GM18502 (cell line): ENCODE results near the gene GATA2.

Source experiments
- ATAC-seq: cut with Tn5 transposase; IDR thresholded peaks from one replicate; pipeline ENCODE4 v1.9.1; 2021; ENCODE audit warnings: mild to moderate bottlenecking; ENCODE audit not compliant: unreplicated experiment, poor library complexity

GATA2 gene

GRCh38 chr3:128503164-128503651 is 10.2 kb upstream of the GATA2 start:
- ATAC-seq: no peak

GRCh38 chr3:128502712-128503111 is 9.7 kb upstream of the GATA2 start:
- ATAC-seq: no peak

GRCh38 chr3:128501431-128501830 is 8.4 kb upstream of the GATA2 start:
- ATAC-seq: no peak

DNA sequence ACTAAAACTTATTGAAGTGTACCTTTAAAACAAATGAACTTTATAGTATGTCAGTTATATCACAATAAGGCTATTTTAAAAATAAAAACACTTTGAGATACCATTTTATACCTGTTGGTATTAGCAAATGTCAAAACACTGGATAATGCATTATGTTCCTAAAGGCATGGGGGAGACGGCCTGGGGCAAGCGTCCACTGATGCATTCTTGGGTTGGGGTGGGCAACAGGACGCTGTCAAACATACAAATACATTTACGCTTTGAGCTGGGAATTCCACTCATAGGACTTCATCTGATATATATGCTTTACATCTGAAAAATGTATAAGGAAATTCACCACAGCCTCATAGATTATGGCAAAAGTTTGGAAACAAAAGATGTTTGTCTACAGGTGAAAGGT is 7.6 kb upstream of the GATA2 start:
- ATAC-seq: no peak

- ATAC-seq: no peak
Measured at GRCh38 chr3:128499724-128500275, 6.8 kb upstream of the GATA2 start.

DNA sequence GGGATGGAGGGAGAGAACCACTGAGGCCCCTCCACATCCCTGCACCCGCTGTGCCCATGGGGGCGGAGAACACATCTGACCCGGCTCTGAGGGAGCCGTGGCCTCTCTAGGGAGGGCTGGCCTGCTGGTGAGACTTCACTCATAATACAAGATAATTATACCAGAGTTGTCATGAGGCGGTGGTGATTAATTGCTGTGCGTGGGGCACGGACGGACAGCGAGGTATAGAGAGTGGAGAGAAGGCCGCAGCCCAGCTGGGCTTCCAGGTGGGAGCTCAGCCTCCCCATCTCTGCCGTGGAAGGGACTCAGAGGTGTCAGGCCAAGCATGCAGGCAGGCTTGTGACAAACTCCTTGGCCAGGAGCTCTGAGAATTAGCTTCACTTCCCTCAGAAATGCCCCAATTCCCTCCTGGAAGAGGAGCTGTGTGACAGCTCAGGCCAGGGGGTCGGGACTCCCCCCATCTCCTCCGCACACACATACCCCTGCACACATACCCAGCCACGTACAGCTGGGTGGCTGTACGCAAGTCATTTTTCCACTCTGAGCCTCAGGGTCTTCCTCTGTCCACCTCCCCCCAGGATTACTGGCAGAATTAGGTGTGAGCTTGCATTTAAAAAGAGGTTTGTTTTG is 6.0 kb upstream of the GATA2 start:
- no peak for ATAC-seq

- no peak for ATAC-seq
Measured at GRCh38 chr3:128498127-128498626, 5.2 kb upstream of the GATA2 start.

DNA sequence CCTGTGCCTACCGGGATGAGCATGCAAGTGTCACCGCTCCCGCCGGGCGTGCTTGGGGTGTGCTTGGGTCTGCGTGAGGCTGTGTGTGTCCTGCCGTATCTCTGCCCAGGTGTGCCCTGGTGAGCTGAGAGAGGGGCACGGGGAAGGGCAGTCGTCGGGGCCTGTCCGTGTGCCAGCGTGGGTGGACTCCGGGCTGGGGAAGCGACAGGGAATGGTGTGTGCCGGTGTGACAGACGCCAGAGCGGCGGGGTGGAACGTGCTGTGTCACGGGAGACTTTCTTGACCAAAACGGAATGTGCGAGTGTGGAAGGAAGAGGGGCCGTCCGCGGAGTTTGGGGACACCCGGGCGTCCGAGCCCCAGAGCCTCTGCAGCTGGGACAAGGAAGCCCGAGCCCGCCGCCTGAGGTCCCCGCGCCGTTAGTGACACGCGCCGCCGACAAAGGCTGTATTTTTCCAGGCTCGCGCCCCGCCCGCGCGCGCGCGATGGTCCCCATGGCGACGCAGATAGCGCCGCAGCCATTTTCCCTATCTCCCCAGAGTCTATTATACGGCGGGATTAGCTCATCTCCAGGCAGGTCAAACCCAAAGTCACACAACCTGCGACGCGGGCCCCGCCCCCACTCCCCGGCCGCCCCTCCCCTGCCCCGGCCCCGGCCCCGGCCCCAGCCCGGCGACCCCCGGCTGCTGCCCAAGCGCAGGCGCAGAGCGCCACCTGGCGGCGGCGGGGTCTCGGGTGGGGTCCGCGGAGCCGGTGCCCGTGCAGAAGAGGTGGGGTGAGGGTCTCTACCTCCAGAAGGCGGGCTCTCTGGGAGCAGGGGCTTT is 4.5 kb upstream of the GATA2 start:
- no peak for ATAC-seq

DNA sequence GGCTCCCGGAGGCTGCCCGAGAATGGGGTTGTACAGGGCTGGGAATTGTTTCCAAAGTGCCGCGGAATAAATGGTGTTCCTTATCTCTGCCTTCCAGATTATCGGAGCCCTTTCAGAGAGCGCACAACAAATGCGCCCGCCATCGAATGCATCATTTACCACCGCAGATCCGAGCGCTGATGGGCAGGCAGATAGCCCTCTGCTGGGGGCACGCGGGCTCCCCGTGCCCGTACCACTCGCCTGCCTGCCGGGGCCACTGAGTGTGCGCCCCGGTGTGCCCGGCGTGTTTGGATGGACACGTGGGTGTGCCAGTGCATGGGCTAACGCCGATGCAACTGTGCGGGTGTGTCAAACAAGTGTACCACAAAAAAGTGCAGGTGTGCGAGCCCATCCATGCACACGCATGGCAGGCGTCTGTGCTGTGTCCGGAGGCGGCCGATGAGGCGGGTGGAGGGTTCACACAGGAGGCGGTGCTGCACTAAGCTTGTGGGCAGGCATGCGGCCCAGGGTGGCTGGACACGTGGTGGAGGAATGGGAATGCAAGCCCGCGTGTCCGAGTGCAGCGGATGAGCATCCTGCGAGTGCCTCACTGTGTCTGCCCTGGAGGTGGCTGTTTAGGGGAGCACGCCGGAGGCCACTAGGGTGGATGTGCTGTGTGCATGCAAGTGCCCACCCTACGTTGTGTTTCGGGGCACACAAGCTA is 3.8 kb upstream of the GATA2 start:
- no peak for ATAC-seq

DNA sequence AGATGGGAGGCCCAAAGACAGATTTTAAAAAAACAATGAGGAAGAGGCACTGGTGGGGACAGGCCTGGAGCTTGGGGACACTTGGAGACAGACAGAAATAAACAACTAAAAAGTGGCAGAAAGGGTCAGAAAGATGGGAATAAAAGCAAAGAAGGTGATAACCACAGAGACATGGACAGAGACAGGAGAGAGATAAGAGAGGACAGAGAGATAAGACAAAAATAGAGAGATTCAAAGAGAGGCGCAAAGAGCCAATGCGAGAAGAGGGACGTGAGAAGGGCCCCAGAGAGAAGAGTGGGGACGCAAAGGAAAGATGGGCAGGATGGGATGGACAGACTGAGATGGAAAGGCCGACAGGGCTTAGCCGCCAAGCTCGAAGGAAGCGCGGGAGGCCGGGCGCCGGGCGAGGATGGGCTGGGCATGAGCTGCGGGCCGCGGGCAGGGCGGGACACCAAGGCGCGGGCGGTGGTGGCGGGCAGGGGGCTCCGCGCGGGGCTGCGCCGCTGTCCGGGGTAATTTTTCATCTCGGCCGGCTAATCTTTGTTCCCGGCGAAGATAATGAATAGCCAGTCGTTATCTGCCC is 3.1 kb upstream of the GATA2 start:
- no peak for ATAC-seq

DNA sequence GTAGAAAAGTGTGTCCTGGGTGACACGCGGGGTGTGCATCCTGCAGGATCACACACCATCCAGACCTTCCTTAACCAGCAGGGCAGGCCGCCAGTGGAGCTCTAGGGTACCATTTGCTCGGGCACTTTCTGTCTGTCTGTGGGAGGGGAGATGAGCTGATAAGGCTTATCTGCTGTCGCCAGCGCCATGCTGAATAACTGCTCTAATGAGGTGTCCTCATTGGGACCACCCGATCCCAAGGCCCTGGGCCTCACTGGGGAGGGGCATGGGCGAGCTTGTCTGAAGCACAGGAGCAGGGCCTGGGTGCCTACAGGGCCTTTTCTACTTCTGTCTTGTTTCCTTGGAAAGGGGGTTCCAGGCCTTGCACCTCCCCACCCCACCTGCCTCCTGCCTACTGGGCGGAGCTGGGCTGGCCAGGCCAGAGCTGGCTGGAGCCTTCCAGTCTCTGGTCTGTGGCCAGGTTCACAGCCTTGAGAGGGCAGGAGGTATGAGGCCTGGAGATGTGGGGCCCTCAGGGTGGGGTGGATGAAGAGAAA is 2.5 kb upstream of the GATA2 start:
- ATAC-seq: no peak

GRCh38 chr3:128494367-128494650 is 1.3 kb upstream of the GATA2 start:
- ATAC-seq: no peak

DNA sequence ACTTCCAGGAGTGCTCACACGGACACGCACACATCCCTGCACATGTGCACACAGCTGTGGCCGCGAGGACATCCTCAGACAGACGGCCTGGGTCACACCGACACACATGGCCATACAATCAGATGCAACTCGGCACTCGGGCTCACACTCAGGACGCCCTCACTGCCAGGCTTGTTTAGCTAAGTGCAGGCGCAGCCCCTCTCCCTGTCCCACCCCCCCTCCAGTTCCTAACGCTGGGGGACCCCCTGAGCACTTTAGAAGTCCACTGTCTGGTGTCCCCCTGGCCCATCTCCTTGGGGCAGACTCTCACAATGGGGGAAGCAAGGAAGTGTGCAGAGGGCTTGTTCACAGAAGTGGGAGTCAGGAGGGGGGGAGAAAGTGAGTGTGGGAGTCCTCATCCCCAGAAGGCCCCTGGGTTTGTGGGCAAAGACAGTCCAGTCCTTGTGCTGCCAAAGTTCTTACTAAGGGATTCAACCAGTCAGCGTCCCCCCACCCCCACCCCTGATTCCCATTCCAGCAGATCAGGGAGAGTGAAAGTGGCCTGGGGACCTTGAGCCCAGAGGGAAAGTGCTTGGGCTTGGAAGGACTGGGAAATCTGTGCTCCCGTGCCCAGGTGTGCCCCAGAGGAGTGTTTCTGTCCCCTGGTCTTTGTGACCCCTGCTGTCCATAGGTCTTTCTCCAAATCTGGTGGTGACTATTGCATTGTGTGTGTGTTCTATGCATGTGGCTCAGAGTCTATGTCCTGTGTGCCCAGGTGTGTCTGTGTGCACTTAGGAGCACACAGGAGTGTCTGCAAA is 767 bp upstream of the GATA2 start:
- no peak for ATAC-seq

- ATAC-seq: no peak
Measured at GRCh38 chr3:128491941-128492670, 895 bp downstream of the GATA2 start.

DNA sequence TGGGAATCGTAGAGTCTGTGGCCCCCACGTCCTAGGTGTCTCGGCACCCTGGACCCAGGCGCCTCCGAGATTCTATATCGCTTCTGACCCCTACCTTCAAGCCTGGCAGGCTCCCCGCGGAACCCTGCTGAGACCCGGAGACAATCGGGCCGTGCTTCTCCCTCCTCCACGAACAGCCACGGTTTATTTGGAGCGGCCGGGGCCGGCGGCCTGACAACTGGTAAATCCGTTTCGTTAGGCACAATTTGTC is 1.4 kb downstream of the GATA2 start:
- ATAC-seq: no peak

- ATAC-seq: no peak
Measured at GRCh38 chr3:128490915-128491690, 1.9 kb downstream of the GATA2 start.

DNA sequence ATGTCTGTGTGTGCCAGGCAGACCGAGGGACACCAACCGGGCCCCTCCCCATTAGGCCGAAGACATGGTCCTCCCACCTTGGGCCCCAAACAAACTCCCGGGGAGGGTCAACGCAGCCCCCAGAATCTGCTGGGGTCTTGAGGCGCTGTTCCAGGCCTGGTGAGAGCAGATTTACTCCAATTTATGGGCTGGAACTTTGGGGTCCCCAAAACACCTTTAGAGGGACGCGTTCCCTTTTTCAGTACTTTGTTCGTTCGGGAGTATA is 2.4 kb downstream of the GATA2 start:
- no peak for ATAC-seq

- no peak for ATAC-seq
Measured at GRCh38 chr3:128489927-128490649, 2.9 kb downstream of the GATA2 start.
